Chondrocyte (in vitro differentiated cells): Measurements from ENCODE around the gene NPW. TPM values are rescaled to one million over a fixed set of nuclear protein-coding genes. Genes with fewer than 3 reads are reported as not detected.

Experiments used
- DNase-seq: peaks from one replicate; pipeline ENCODE4 v3.0.0; 2021; ENCODE audit warnings: mixed read lengths, low spot score
- H3K27ac Mint-ChIP-seq: one replicate; pipeline ENCODE4 v1.8.0; 2021; ENCODE audit warnings: mild to moderate bottlenecking, moderate library complexity, mixed read lengths; ENCODE audit not compliant: unreplicated experiment
- H3K27me3 Mint-ChIP-seq: 2 replicates; pipeline ENCODE4 v1.8.0; 2021; ENCODE audit warnings: low read depth, mixed read lengths
- H3K36me3 Mint-ChIP-seq: 2 replicates; pipeline ENCODE4 v1.8.0; 2021; ENCODE audit warnings: low read depth, mixed read lengths
- H3K4me1 Mint-ChIP-seq: 2 replicates; pipeline ENCODE4 v1.8.0; 2021; ENCODE audit warnings: low read depth, mild to moderate bottlenecking, mixed read lengths
- H3K4me3 Mint-ChIP-seq: one replicate; pipeline ENCODE4 v1.8.0; 2021; ENCODE audit warnings: mild to moderate bottlenecking, moderate library complexity, mixed read lengths; ENCODE audit not compliant: unreplicated experiment
- H3K9me3 Mint-ChIP-seq: 2 replicates; pipeline ENCODE4 v1.8.0; 2021; ENCODE audit warnings: low read depth, mixed read lengths
- CTCF ChIP-seq: fragments of 200-600 bp; sonication (generic); IDR thresholded peaks from 2 replicates; pipeline ENCODE4 v1.5.0; 2021; ENCODE audit warnings: antibody characterized with exemption, mild to moderate bottlenecking, moderate library complexity
- total RNA-seq: library from RNA; stranded (reverse); gene quantifications from 3 replicates; pipeline ENCODE4 v1.2.1, GENCODE V29; 2021

Gene NPW
- total RNA-seq, 1 donor from 2014 or later, result 2.5 TPM

GRCh38 chr16:1991135-1991551, 28.4 kb upstream of the NPW start:
- Mint-ChIP-seq H3K27me3 (peaks cover 14% of the 10 kb centered on the region), H3K9me3 (no peaks in the 10 kb centered on the region), H3K4me3 (no peak overlapping the region), H3K36me3 (peaks cover 4% of the 10 kb centered on the region), H3K27ac (no peak overlapping the region), H3K4me1 (peaks cover 5% of the 10 kb centered on the region)
- TF ChIP-seq CTCF, result no peak
- DNase-seq, result no peak

GRCh38 chr16:1991588-1991947, 28.0 kb upstream of the NPW start:
- Mint-ChIP-seq H3K4me1 (peaks cover 5% of the 10 kb centered on the region), H3K9me3 (no peaks in the 10 kb centered on the region), H3K27ac (no peak overlapping the region), H3K4me3 (no peak overlapping the region), H3K27me3 (peaks cover 14% of the 10 kb centered on the region), H3K36me3 (peaks cover 3% of the 10 kb centered on the region)
- no peak for TF ChIP-seq CTCF
- no peak for DNase-seq

- TF ChIP-seq CTCF, result no peak
- H3K27me3 Mint-ChIP-seq, result peaks cover 14% of the 10 kb centered on the region
- peaks cover 2% of the 10 kb centered on the region for H3K36me3 Mint-ChIP-seq
- DNase-seq, result no peak
- no peak overlapping the region for H3K27ac Mint-ChIP-seq
- peak overlapping the region; percentile 36 for H3K4me3 Mint-ChIP-seq
- H3K9me3 Mint-ChIP-seq, result no peaks in the 10 kb centered on the region
- H3K4me1 Mint-ChIP-seq, result peaks cover 5% of the 10 kb centered on the region
Observed at GRCh38 chr16:1991948-1992703, 27.5 kb upstream of the NPW start.

- Mint-ChIP-seq H3K27me3 (peaks cover 14% of the 10 kb centered on the region), H3K9me3 (no peaks in the 10 kb centered on the region), H3K4me3 (no peak overlapping the region), H3K4me1 (peaks cover 5% of the 10 kb centered on the region), H3K27ac (no peak overlapping the region), H3K36me3 (peaks cover 5% of the 10 kb centered on the region)
- DNase-seq, result no peak
- no peak for TF ChIP-seq CTCF
Observed at GRCh38 chr16:1992704-1993317, 26.8 kb upstream of the NPW start.

GRCh38 chr16:1993731-1994131, 25.9 kb upstream of the NPW start:
- Mint-ChIP-seq H3K27ac (peak overlapping the region; percentile 59), H3K4me1 (peaks cover 8% of the 10 kb centered on the region), H3K36me3 (peaks cover 7% of the 10 kb centered on the region), H3K9me3 (no peaks in the 10 kb centered on the region), H3K4me3 (no peak overlapping the region), H3K27me3 (peaks cover 11% of the 10 kb centered on the region)
- no peak for DNase-seq
- TF ChIP-seq CTCF, result no peak
